Measurements from ENCODE around the gene RPS25. TPM values are rescaled to one million over a fixed set of nuclear protein-coding genes. Genes with fewer than 3 reads are reported as not detected.

The RPS25 gene
- total and polyA plus RNA-seq, 4 donors = 228 to 499 (median 385) TPM

- Histone ChIP-seq H3K36me3 (ENCODE audit: control insufficient read depth in 4 of 4, insufficient read depth in 3 of 4, low read depth in 1 of 4, low read length in 3 of 4) (no peaks in the 10 kb centered on the region), H3K9me3 (ENCODE audit: control insufficient read depth in 4 of 4, low read length in 3 of 4) (no peaks in the 10 kb centered on the region), H3K27me3 (ENCODE audit: control insufficient read depth in 4 of 4, insufficient read depth in 4 of 4, low read length in 3 of 4) (no peaks in the 10 kb centered on the region), H3K4me3 (ENCODE audit: low read depth in 1 of 3, low read length in 3 of 3) (no peak overlapping the region), H3K4me1 (ENCODE audit: control insufficient read depth in 4 of 4, insufficient read depth in 4 of 4, low read length in 3 of 4) (peaks cover 0 to 7% (median 1%) of the 10 kb centered on the region in 4 donors), H3K27ac (ENCODE audit: low read depth in 1 of 2, low read length in 2 of 2) (peak overlapping the region; percentile 14 to 66), H3K9ac (ENCODE audit: low read depth in 1 of 2, low read length in 2 of 2) (no peak overlapping the region)
- TF ChIP-seq ATF3 (IDR thresholded peaks at IDR 0.05) (no peak), JUND (IDR thresholded peaks at IDR 0.05) (no peak), FOXA1 (IDR thresholded peaks at IDR 0.05) (no peak), TAF1 (conservative IDR thresholded peaks at IDR 0.05) (no peak), RAD21 (IDR thresholded peaks at IDR 0.05) (no peak), GABPA (IDR thresholded peaks at IDR 0.05 in 1 of 2, conservative IDR thresholded peaks at IDR 0.05 in 1 of 2) (no peak), FOXA2 (IDR thresholded peaks at IDR 0.05) (no peak), EGR1 (IDR thresholded peaks at IDR 0.05; ENCODE audit: low read depth in 2 of 2) (no peak), SP1 (IDR thresholded peaks at IDR 0.05) (peak; percentile 30), CTCF (IDR thresholded peaks at IDR 0.05; ENCODE audit: low read depth, low read length, missing input control) (no peak), NR2F2 (IDR thresholded peaks at IDR 0.05) (no peak), REST (IDR thresholded peaks at IDR 0.05) (no peak), RXRA (IDR thresholded peaks at IDR 0.05) (peak; percentile 23 to 72), MAX (IDR thresholded peaks at IDR 0.05) (no peak), ZBTB33 (IDR thresholded peaks at IDR 0.05) (no peak), HNF4G (IDR thresholded peaks at IDR 0.05) (no peak), HNF4A (conservative IDR thresholded peaks at IDR 0.05) (peak in 1 of 2 donors; percentile 51), YY1 (IDR thresholded peaks at IDR 0.05) (no peak)
- no peak for DNase-seq (ENCODE audit: low spot score)
- 50% methylated on average over 15 of the region's 15 CpGs for WGBS
These were observed 42.1 kb downstream of the RPS25 start for GRCh38 chr11:118975771-118976709.
